ENCODE measurements around the gene SDK2. TPM values are rescaled to one million over a fixed set of nuclear protein-coding genes. Genes with fewer than 3 reads are reported as not detected.

Gene SDK2
- total and polyA plus RNA-seq, 2 of the 8 experiments (the other 6 are each of a cell fraction or from before 2014, with no cell fraction given): 3.9 to 4.1 TPM

DNA sequence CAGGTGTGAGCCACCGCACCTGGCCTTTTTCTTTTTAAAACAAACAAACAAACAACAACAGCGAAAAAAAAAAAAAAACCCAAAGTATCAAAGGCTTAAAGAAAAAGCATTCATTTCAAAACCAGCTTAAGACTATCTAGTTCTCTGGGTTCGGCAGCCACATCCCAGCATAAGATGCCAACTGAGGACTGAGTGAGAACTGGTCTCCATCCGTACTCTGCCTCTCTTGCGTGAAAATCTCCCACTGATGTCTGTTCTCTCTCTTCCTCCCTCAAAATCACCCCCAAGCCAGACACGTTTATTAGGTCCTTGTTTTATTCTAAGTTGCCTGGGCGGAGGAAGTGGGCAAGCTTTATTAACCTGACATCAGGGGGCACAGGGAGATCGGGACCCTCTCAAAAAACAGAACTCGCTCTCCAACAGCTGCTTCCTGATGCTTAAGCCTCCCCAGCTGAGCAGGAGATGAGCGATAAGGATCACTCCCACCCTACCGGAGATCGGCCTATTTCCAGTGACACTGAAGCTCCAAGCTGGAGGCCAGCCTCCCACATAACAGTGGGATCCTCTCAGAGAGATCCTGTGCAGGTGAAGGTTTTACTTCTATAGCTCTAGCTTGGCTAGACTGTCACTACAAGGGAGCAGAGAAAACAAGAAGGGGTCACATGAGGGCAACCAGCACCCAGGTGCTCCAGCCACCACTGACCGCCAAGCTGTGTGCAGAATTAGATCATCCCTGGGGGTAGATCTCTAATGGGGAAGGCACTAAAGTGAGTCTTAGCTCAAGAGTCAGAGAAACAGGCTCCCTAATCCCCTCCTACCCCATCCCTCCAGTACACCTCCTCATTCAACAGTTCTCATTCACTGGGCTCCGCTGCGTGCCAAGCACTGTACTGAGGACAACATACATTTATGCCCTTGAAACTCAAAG, 346.0 kb downstream of the SDK2 start:
- no peak overlapping the region for H4K5ac ChIP-seq (ENCODE audit: insufficient read length, low read depth, low read length)
- no peak overlapping the region for H3K4me3 ChIP-seq (ENCODE audit: extremely low read depth in 1 of 4, insufficient read depth in 2 of 4, low read depth in 3 of 4, low read length in 4 of 4)
- ChIA-PET CTCF (ENCODE audit: partially characterized antibody) (interaction anchor here (0.8 to 6.1 kb wide), 10 partner anchors 12 to 571 kb away, joined by 3 to 39 read pairs (median 4); partner anchors contain the start of genes CDC42EP4 and CPSF4L), POLR2A (ENCODE audit: partially characterized antibody) (interaction anchor here (0.9 to 1.4 kb wide), 3 partner anchors 8 to 12 kb away, joined by 3 to 6 read pairs (median 3); no protein-coding TSS in a partner anchor)
- no peak for DNase-seq (ENCODE audit: low read depth in 1 of 2, low spot score in 2 of 2)
- peaks cover 0 to 1% of the 10 kb centered on the region in 2 experiments for H4K20me1 ChIP-seq (replicated peaks in 1 of 2; ENCODE audit: control insufficient read depth in 1 of 2, insufficient read depth in 2 of 2, low read length in 2 of 2)
- peaks cover 0 to 11% of the 10 kb centered on the region in 2 experiments; a peak in 1 of 4 replicates for H3K79me2 ChIP-seq (ENCODE audit: control insufficient read depth in 1 of 2, insufficient read depth in 2 of 2, low read length in 2 of 2)
- H3K14ac ChIP-seq (ENCODE audit: insufficient read length): no peak overlapping the region
- no peak overlapping the region for H3K23ac ChIP-seq (ENCODE audit: insufficient read length)
- no peak overlapping the region for H4K8ac ChIP-seq (ENCODE audit: extremely low read depth, insufficient read depth, low read length)
- H3K56ac ChIP-seq (replicated peaks; ENCODE audit: insufficient read length, low read depth, low read length): no peak overlapping the region
- no peak overlapping the region for H3K9ac ChIP-seq (replicated peaks in 1 of 4; ENCODE audit: extremely low read depth in 1 of 4, low read depth in 3 of 4, low read length in 3 of 4)
- no peaks in the 10 kb centered on the region for H3K27me3 ChIP-seq (replicated peaks in 1 of 4; ENCODE audit: control insufficient read depth in 3 of 4, extremely low read depth in 1 of 4, insufficient read depth in 3 of 4, low read length in 3 of 4)
- no peak overlapping the region for H3K4ac ChIP-seq (replicated peaks; ENCODE audit: insufficient read length, low read depth, low read length)
- TF ChIP-seq HDAC2 (IDR thresholded peaks at IDR 0.05; ENCODE audit: borderline replicate concordance in 1 of 2, low read depth in 2 of 2, low read length in 2 of 2) (no peak), USF2 (IDR thresholded peaks at IDR 0.05; ENCODE audit: low read length) (no peak), CEBPB (IDR thresholded peaks at IDR 0.05; ENCODE audit: low read depth, low read length) (no peak), YY1 (IDR thresholded peaks at IDR 0.05; ENCODE audit: low read depth, low read length) (no peak), SRF (IDR thresholded peaks at IDR 0.05; ENCODE audit: low read depth, low read length) (no peak), RFX5 (IDR thresholded peaks at IDR 0.05; ENCODE audit: borderline replicate concordance, low read depth, low read length) (no peak), SP2 (IDR thresholded peaks at IDR 0.05; ENCODE audit: low read length) (no peak)
- no peaks in the 10 kb centered on the region for H3K23me2 ChIP-seq (ENCODE audit: low read depth, low read length)
- H2BK12ac ChIP-seq (ENCODE audit: low read depth, low read length): no peak overlapping the region
- WGBS, 2 experiments (ENCODE audit: extremely low coverage in 1 of 2, insufficient coverage in 1 of 2, insufficient read length in 1 of 2, insufficient replicate concordance in 2 of 2, low coverage in 1 of 2, low lambda C conversion rate in 2 of 2, missing lambda C conversion rate in 1 of 2): 86% methylated on average over 13 of the region's 15 CpGs; no CpG with 5 or more reads in 1 of the 2 experiments
- H2BK20ac ChIP-seq (ENCODE audit: low read length): no peak overlapping the region
- no peaks in the 10 kb centered on the region for H3K4me1 ChIP-seq (replicated peaks in 1 of 4; ENCODE audit: control insufficient read depth in 3 of 4, insufficient read depth in 4 of 4, low read length in 3 of 4)
- H3K36me3 ChIP-seq (ENCODE audit: control insufficient read depth in 2 of 4, insufficient read depth in 4 of 4, low read length in 3 of 4): no peaks in the 10 kb centered on the region
- H3K9me3 ChIP-seq (ENCODE audit: insufficient read depth in 2 of 2, low read depth in 1 of 2, low read length in 1 of 2): no peaks in the 10 kb centered on the region
- no peak overlapping the region for H2AFZ ChIP-seq (ENCODE audit: low read length)
- H3K79me1 ChIP-seq (ENCODE audit: low read depth, low read length): peaks cover 3% of the 10 kb centered on the region; the same call in 1 of the 2 replicates
- no peak for FAIRE-seq
- no peak overlapping the region for H2BK15ac ChIP-seq (ENCODE audit: low read length)
- H3K4me2 ChIP-seq (ENCODE audit: insufficient read depth in 1 of 2, low read depth in 2 of 2, low read length in 2 of 2): no peak overlapping the region
- no peak overlapping the region for H2BK120ac ChIP-seq (replicated peaks; ENCODE audit: low read depth, low read length)
- H3K18ac ChIP-seq (ENCODE audit: extremely low read depth, low read length): no peak overlapping the region
- H2AK5ac ChIP-seq (ENCODE audit: low read depth, low read length): no peak overlapping the region
- no peak overlapping the region for H3K27ac ChIP-seq (ENCODE audit: low read depth, low read length)
- H4K91ac ChIP-seq (replicated peaks; ENCODE audit: insufficient read length, low read length): no peak overlapping the region
- no peak overlapping the region for H2BK5ac ChIP-seq (ENCODE audit: low read depth, low read length)
